Gastroesophageal sphincter (tissue), 4 donors: Measurements from ENCODE around the gene LCN9. TPM values are rescaled to one million over a fixed set of nuclear protein-coding genes. Genes with fewer than 3 reads are reported as not detected.
"Not testable (repeated sequence)": the region's sequence is repeated elsewhere in the genome, so short reads cannot be mapped to it uniquely, and the experiment has no call there.

Experiments used
- ATAC-seq: fragments of 150-250 bp; one replicate; pipeline ENCODE4 v1.9.1; 2016; ENCODE audit warnings: mild to moderate bottlenecking, moderate library complexity
- H3K27ac ChIP-seq, 4 donors: fragments of 200-600 bp; sonication (generic) in 3 of 4; 1 replicate in 3 of 4; 2 replicates in 1 of 4; pipeline ENCODE4 v1.5.1; 2016 to 2019
- H3K27me3 ChIP-seq: fragments of 200-600 bp; sonication (generic); one replicate; pipeline ENCODE4 v1.5.1; 2019
- H3K36me3 ChIP-seq, 2 donors: fragments of 200-600 bp; sonication (generic); one replicate each; pipeline ENCODE4 v1.5.1; 2019; ENCODE audit warnings: control low read depth in 1 of 2
- H3K4me1 ChIP-seq, 3 donors: fragments of 200-600 bp; sonication (generic); 1 replicate in 2 of 3; 2 replicates in 1 of 3; pipeline ENCODE4 v1.5.1; 2016 to 2019; ENCODE audit warnings: control low read depth in 2 of 3
- H3K4me3 ChIP-seq, 2 donors: fragments of 200-600 bp; sonication (generic); one replicate each; pipeline ENCODE4 v1.5.1; 2019; ENCODE audit warnings: mild to moderate bottlenecking in 1 of 2, moderate library complexity in 1 of 2
- H3K9me3 ChIP-seq, 3 donors: fragments of 200-600 bp; sonication (generic); one replicate each; pipeline ENCODE4 v1.5.1; 2017 to 2019; ENCODE audit warnings: control low read depth in 2 of 3
- CTCF ChIP-seq, 4 experiments: fragments of 200-600 bp in 2 of 4; fragments of 450-650 bp in 2 of 4; sonication (generic) in 1 of 4; IDR thresholded peaks; one replicate each; pipeline ENCODE4 v1.5.1; 2017 to 2019; ENCODE audit warnings: antibody characterized with exemption in 4 of 4, mild to moderate bottlenecking in 2 of 4, moderate library complexity in 2 of 4
- EP300 ChIP-seq: sonication (generic); formaldehyde crosslinking; IDR thresholded peaks from one replicate; pipeline ENCODE4 v1.6.1; 2017; ENCODE audit warnings: antibody characterized with exemption, mild to moderate bottlenecking
- POLR2A ChIP-seq, 2 donors: fragments of 450-650 bp; IDR thresholded peaks; one replicate each; pipeline ENCODE4 v1.6.1; 2017; ENCODE audit warnings: antibody characterized with exemption in 2 of 2, mild to moderate bottlenecking in 2 of 2, moderate library complexity in 1 of 2
- POLR2AphosphoS5 ChIP-seq: sonication (generic); formaldehyde crosslinking; IDR thresholded peaks from one replicate; pipeline ENCODE4 v1.6.1; 2017; ENCODE audit warnings: antibody characterized with exemption
- WGBS, 2 donors: methylation state at CpG; one replicate each; pipeline ENCODE4 v1.1.5; 2018; ENCODE audit warnings: low coverage in 1 of 2; 5-methylcytosine and 5-hydroxymethylcytosine counted together
- total RNA-seq, 4 donors: library from RNA; depleted of rRNA; stranded (reverse); fragments of >200 nt; gene quantifications; one replicate each; pipeline ENCODE4 v1.1.0, GENCODE V29; 2016

LCN9 gene
- total RNA-seq, 4 donors from 2014 or later = not detected

DNA sequence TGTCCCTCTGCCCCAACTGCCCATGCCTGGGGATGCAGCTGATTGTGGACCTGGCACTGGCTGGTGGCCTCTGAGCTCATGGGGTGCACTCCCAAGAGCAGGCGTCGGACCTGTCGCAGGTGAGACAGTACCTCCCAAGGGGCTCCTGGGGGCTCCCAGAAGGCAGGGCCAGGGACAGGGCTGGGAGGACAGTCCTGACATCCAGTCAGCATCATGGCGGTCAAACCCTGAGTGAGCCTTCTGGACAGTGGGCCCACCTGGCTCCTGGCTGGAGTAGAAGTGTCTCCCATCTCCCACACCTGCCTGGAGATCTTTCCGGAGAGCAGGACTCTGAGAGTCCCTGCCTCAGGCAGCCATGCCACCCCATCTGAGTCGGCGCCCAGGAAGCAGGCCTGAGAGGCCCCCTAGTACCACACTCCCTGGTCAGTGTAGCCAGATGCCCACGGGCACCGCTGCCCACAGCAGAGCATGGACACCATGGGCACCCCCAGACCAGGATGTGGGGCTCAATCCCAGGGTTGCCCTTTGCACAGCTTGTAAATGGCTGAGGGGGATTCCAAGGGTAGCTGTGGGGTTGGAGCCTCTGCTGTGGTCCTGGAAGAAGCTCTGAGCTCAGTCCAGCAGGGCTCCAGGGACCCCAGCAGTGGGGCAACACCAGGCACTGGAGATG is 6.6 kb downstream of the LCN9 start:
- Histone ChIP-seq H3K27me3 (peaks cover 71% of the 10 kb centered on the region), H3K9me3 (no peaks in the 10 kb centered on the region), H3K4me1 (no peaks in the 10 kb centered on the region), H3K4me3 (no peak overlapping the region), H3K36me3 (no peaks in the 10 kb centered on the region), H3K27ac (no peak overlapping the region)
- ATAC-seq = no peak
- TF ChIP-seq POLR2AphosphoS5 (no peak), POLR2A (IDR thresholded peaks at IDR 0.05) (no peak), EP300 (no peak), CTCF (IDR thresholded peaks at IDR 0.05) (no peak)
- WGBS, 2 donors = no CpG with 5 or more reads among the region's 9 CpGs

GRCh38 chr9:135670721-135671590 is 7.8 kb downstream of the LCN9 start:
- no peak for TF ChIP-seq CTCF (IDR thresholded peaks at IDR 0.05)
- Histone ChIP-seq H3K27me3 (peaks cover 59% of the 10 kb centered on the region), H3K27ac (no peak overlapping the region), H3K4me3 (no peak overlapping the region), H3K4me1 (no peaks in the 10 kb centered on the region), H3K36me3 (no peaks in the 10 kb centered on the region), H3K9me3 (no peaks in the 10 kb centered on the region)
- WGBS, 2 donors = no CpG with 5 or more reads among the region's 41 CpGs
- no peak for ATAC-seq

DNA sequence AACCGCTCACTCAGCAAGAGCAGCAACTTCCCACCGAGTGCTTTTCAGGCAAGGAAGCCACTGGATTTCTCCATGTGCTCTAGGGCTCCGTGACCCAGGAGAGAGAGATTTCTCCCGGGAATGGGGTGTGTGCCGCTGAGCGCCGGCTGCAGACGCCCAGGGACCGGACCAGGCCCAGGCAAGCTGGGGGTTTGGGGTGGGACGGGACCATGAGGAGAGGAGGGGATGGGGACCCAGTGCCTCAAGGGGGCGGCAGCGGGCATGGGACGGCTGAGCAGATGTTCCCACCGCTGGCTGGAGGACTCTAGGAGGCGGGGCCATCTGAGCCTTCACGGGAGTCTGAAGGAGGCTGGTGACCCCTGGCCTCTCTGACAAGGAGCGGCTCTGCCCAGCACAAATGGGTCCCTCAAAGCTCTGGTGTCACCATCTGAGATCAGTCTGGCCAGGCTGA is 8.5 kb downstream of the LCN9 start:
- H3K9me3 ChIP-seq = no peaks in the 10 kb centered on the region
- TF ChIP-seq POLR2A (IDR thresholded peaks at IDR 0.05) (no peak), POLR2AphosphoS5 (no peak), CTCF (IDR thresholded peaks at IDR 0.05) (no peak), EP300 (no peak)
- no peak overlapping the region for H3K4me3 ChIP-seq
- H3K27me3 ChIP-seq = peaks cover 53% of the 10 kb centered on the region
- H3K4me1 ChIP-seq = no peaks in the 10 kb centered on the region
- no peak for ATAC-seq
- no peaks in the 10 kb centered on the region for H3K36me3 ChIP-seq
- WGBS, 2 donors = no CpG with 5 or more reads among the region's 17 CpGs
- no peak overlapping the region for H3K27ac ChIP-seq

DNA sequence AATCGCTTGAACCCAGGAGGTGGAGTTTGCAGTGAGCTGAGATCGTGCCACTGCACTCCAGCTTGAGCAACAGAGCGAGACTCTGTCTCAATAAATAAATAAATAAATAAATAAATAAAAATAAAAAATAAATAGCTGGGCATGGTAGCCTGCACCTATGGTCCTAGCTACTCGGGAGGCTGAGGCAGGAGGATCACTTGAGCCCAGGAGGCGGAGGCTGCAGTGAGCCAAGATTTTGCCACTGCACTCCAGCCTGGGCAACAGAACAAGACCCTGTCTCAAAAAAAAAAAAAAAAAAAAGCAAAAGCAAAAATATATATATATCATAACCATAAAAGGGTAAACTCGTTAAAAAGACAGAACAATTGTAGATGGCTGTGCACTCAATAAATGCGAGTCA is 9.7 kb downstream of the LCN9 start:
- not testable (repeated sequence) for H3K4me3 ChIP-seq, H3K9me3 ChIP-seq, ATAC-seq, H3K27ac ChIP-seq, H3K36me3 ChIP-seq, H3K4me1 ChIP-seq
- 88 to 93% methylated on average over 3 to 4 of the region's 7 CpGs for WGBS, 2 donors
- H3K27me3 ChIP-seq = peaks cover 43% of the 10 kb centered on the region

DNA sequence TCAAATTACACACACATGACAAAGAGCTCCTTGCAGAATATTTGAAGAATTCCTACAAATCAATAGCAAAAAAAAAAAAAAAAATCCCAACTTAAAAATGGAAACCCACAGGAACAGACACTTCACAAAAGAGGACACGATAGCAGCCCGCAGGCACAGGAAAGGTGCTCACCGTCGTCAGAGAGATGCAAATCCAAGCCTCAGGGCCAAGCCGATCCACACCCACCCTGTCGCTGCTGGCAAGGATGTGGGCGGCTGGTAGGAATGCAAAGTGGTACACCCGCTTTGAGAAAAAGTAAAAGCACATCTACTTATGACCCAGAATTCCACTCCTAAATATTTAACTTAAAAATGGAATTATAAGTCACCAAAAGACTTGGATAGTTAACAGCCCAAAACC is 10.8 kb downstream of the LCN9 start:
- Histone ChIP-seq H3K27me3 (peaks cover 54% of the 10 kb centered on the region), H3K27ac (no peak overlapping the region), H3K4me3 (no peak overlapping the region), H3K9me3 (no peaks in the 10 kb centered on the region), H3K4me1 (no peaks in the 10 kb centered on the region), H3K36me3 (no peaks in the 10 kb centered on the region)
- TF ChIP-seq POLR2A (IDR thresholded peaks at IDR 0.05) = no peak
- ATAC-seq = no peak
- 80 to 82% methylated on average over 7 to 8 of the region's 8 CpGs for WGBS, 2 donors

GRCh38 chr9:135674977-135675376 is 11.9 kb downstream of the LCN9 start:
- TF ChIP-seq CTCF (IDR thresholded peaks at IDR 0.05) (no peak), POLR2AphosphoS5 (no peak), POLR2A (IDR thresholded peaks at IDR 0.05) (no peak), EP300 (no peak)
- Histone ChIP-seq H3K4me1 (no peaks in the 10 kb centered on the region), H3K27ac (no peak overlapping the region), H3K27me3 (peaks cover 45% of the 10 kb centered on the region), H3K36me3 (no peaks in the 10 kb centered on the region), H3K4me3 (no peak overlapping the region), H3K9me3 (no peaks in the 10 kb centered on the region)
- no peak for ATAC-seq
- WGBS, 2 donors = 63% methylated on average over 4 of the region's 10 CpGs; no CpG with 5 or more reads in 1 of the 2 donors
